Body of pancreas (tissue), 4 donors: ENCODE data around the gene IL10. TPM values are rescaled to one million over a fixed set of nuclear protein-coding genes. Genes with fewer than 3 reads are reported as not detected.

Experiments
- ATAC-seq: fragments of 150-250 bp; one replicate; pipeline ENCODE4 v1.9.1; 2016
- DNase-seq, 4 donors: peaks; one replicate each; pipeline ENCODE4 v3.0.0-alpha.2; 2019
- H3K27ac ChIP-seq, 4 donors: fragments of 200-600 bp; sonication (generic); 1 replicate in 3 of 4; 2 replicates in 1 of 4; pipeline versions ENCODE4 v1.5.1 to v1.6.1; 2016 to 2019; ENCODE audit warnings: mild to moderate bottlenecking in 1 of 4, mixed read lengths in 1 of 4, moderate library complexity in 1 of 4
- H3K27me3 ChIP-seq, 2 donors: fragments of 200-600 bp; sonication (generic); one replicate each; pipeline ENCODE4 v1.6.0; 2016; ENCODE audit warnings: mild to moderate bottlenecking in 1 of 2
- H3K36me3 ChIP-seq, 2 donors: fragments of 200-600 bp; sonication (generic); replicated peaks in 1 of 2; 2 replicates each; pipeline ENCODE4 v1.5.1; 2016; ENCODE audit warnings: low read depth in 2 of 2; ENCODE audit not compliant: insufficient read depth in 1 of 2
- H3K4me1 ChIP-seq: fragments of 200-600 bp; sonication (generic); one replicate; pipeline ENCODE4 v1.6.0; 2016
- H3K4me3 ChIP-seq, 2 donors: fragments of 200-600 bp; sonication (generic); 1 replicate in 1 of 2; 2 replicates in 1 of 2; pipeline ENCODE4 v1.5.1; 2016 to 2019
- H3K9me3 ChIP-seq, 3 donors: fragments of 200-600 bp; sonication (generic); 1 replicate in 2 of 3; 2 replicates in 1 of 3; pipeline ENCODE4 v1.5.1; 2016
- POLR2A ChIP-seq, 3 donors: fragments of 450-650 bp; IDR thresholded peaks; one replicate each; pipeline ENCODE4 v1.6.1; 2016; ENCODE audit warnings: antibody characterized with exemption in 3 of 3, mild to moderate bottlenecking in 2 of 3
- WGBS, 2 donors: methylation state at CpG; one replicate each; pipeline ENCODE4 v1.1.5; 2017; 5-methylcytosine and 5-hydroxymethylcytosine counted together
- intact Hi-C: fragments of 100-400 bp; cut with DNase I; formaldehyde crosslinking; loops from one replicate; pipeline ENCODE4 v1.15.1; 2023
- total RNA-seq, 2 donors: library from RNA; depleted of rRNA; stranded (reverse); fragments of >200 nt; gene quantifications; one replicate each; pipeline ENCODE4 v1.1.0, GENCODE V29; 2016
- TF ChIP-seq, protein P1 (sequence below), 7 experiments: fragments of 450-650 bp in 4 of 7; fragments of 200-600 bp in 3 of 7; sonication (generic) in 3 of 7; IDR thresholded peaks; one replicate each; pipeline ENCODE4 v1.5.1; 2016 to 2019; ENCODE audit warnings: antibody characterized with exemption in 7 of 7

Gene IL10
- total RNA-seq, 2 donors from 2014 or later, result 1.0 TPM; not detected in 1

- H3K27ac ChIP-seq, result no peak overlapping the region
- H3K9me3 ChIP-seq, result no peaks in the 10 kb centered on the region
- H3K36me3 ChIP-seq, result no peaks in the 10 kb centered on the region
- intact Hi-C loops, result no loop called here
- WGBS, 2 donors, result 88 to 98% methylated on average over 3 of the region's 3 CpGs
- peaks cover 29% of the 10 kb centered on the region for H3K4me1 ChIP-seq
- H3K4me3 ChIP-seq, result no peak overlapping the region
- ATAC-seq (no peak), DNase-seq (no peak)
- H3K27me3 ChIP-seq, result no peaks in the 10 kb centered on the region
- TF ChIP-seq POLR2A (IDR thresholded peaks at IDR 0.05), result no peak
- TF ChIP-seq, protein P1, sequence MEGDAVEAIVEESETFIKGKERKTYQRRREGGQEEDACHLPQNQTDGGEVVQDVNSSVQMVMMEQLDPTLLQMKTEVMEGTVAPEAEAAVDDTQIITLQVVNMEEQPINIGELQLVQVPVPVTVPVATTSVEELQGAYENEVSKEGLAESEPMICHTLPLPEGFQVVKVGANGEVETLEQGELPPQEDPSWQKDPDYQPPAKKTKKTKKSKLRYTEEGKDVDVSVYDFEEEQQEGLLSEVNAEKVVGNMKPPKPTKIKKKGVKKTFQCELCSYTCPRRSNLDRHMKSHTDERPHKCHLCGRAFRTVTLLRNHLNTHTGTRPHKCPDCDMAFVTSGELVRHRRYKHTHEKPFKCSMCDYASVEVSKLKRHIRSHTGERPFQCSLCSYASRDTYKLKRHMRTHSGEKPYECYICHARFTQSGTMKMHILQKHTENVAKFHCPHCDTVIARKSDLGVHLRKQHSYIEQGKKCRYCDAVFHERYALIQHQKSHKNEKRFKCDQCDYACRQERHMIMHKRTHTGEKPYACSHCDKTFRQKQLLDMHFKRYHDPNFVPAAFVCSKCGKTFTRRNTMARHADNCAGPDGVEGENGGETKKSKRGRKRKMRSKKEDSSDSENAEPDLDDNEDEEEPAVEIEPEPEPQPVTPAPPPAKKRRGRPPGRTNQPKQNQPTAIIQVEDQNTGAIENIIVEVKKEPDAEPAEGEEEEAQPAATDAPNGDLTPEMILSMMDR (IDR thresholded peaks at IDR 0.05), result no peak
Measured at GRCh38 chr1:206796116-206796515, 23.8 kb upstream of the IL10 start.

DNA sequence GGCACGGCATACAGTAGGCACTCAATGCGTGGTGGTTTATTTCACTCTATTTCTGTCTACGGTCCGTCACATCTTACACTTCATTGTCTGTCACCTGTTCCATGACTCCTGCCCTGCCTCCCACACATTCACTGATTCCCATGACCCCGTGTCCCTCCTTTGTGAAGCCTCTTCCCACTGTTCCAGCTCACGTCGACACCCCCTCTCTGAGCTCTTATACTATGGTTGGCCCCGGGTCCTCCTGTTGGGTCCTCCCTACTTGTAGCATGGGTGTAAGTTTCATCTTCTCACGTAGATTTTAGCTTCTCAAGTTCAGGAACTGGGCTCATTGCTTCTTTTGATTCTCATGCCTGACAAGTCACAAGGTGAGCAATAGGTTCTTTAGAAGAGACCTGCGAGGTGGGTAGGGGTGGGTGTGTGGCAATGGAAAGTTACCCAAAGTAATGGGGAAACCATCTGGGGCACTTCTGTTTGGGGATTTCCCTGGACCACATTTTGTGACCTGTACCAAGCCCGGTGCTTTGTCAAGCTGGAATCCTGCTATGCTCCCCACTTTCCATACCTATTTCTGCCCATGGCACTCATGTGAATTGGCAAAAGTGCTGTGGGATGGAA is 22.1 kb upstream of the IL10 start:
- intact Hi-C loops, result no loop called here
- Histone ChIP-seq H3K36me3 (no peaks in the 10 kb centered on the region), H3K27ac (no peak overlapping the region), H3K4me1 (peaks cover 27% of the 10 kb centered on the region), H3K27me3 (no peaks in the 10 kb centered on the region), H3K9me3 (no peaks in the 10 kb centered on the region), H3K4me3 (no peak overlapping the region)
- no peak for TF ChIP-seq POLR2A (IDR thresholded peaks at IDR 0.05)
- TF ChIP-seq, protein P1 (IDR thresholded peaks at IDR 0.05), result no peak
- ATAC-seq (no peak), DNase-seq (no peak)
- WGBS, 2 donors, result 95 to 96% methylated on average over 11 of the region's 11 CpGs

- no peaks in the 10 kb centered on the region for H3K36me3 ChIP-seq
- H3K27me3 ChIP-seq, result no peaks in the 10 kb centered on the region
- TF ChIP-seq POLR2A (IDR thresholded peaks at IDR 0.05), result no peak
- TF ChIP-seq, protein P1 (IDR thresholded peaks at IDR 0.05), result no peak
- ATAC-seq (no peak), DNase-seq (no peak)
- H3K4me1 ChIP-seq, result peaks cover 27% of the 10 kb centered on the region
- WGBS, 2 donors, result 73 to 75% methylated on average over 7 of the region's 7 CpGs
- intact Hi-C loops, result no loop called here
- H3K27ac ChIP-seq, result no peak overlapping the region
- H3K4me3 ChIP-seq, result no peak overlapping the region
- no peaks in the 10 kb centered on the region for H3K9me3 ChIP-seq
Measured at GRCh38 chr1:206793620-206794019, 21.3 kb upstream of the IL10 start.

- Histone ChIP-seq H3K4me1 (peaks cover 24% of the 10 kb centered on the region), H3K4me3 (no peak overlapping the region), H3K27ac (no peak overlapping the region), H3K9me3 (no peaks in the 10 kb centered on the region), H3K27me3 (no peaks in the 10 kb centered on the region), H3K36me3 (no peaks in the 10 kb centered on the region)
- ATAC-seq, result no peak
- 85 to 90% methylated on average over 14 to 16 of the region's 16 CpGs for WGBS, 2 donors
- intact Hi-C loops, result no loop called here
- no peak for DNase-seq
- no peak for TF ChIP-seq POLR2A (IDR thresholded peaks at IDR 0.05)
- TF ChIP-seq, protein P1 (IDR thresholded peaks at IDR 0.05), result no peak
Measured at GRCh38 chr1:206792939-206793607, 20.8 kb upstream of the IL10 start.
